HepG2 (cell line): ENCODE data around the gene ATP4A. TPM values are rescaled to one million over a fixed set of nuclear protein-coding genes. Genes with fewer than 3 reads are reported as not detected.
A peak's percentile ranks its signal among the peaks of the same experiment; 100 is the strongest.

Experiments used
- CSRNP1 ChIP-seq: sonication (generic); formaldehyde crosslinking; IDR thresholded peaks from 2 replicates; pipeline ENCODE4 v1.8.1; 2023; ENCODE audit warnings: mild to moderate bottlenecking, missing genetic modification reagents
- HIVEP1 ChIP-seq: sonication (generic); formaldehyde crosslinking; IDR thresholded peaks from 2 replicates; pipeline ENCODE4 v1.4.0; 2020; ENCODE audit warnings: mild to moderate bottlenecking, missing genetic modification reagents
- HNF1A ChIP-seq, 2 experiments: sonication (generic) in 1 of 2; formaldehyde crosslinking in 1 of 2; IDR thresholded peaks; 2 replicates each; pipeline versions ENCODE4 v1.4.0 to v1.6.1; 2016 to 2020; ENCODE audit warnings: borderline replicate concordance in 1 of 2, low read depth in 1 of 2, mild to moderate bottlenecking in 1 of 2, missing genetic modification reagents in 1 of 2
- MIER3 ChIP-seq: IDR thresholded peaks from 2 replicates; pipeline ENCODE4 v1.6.1; 2016; ENCODE audit warnings: missing compliant biosample characterization, borderline replicate concordance
- PATZ1 ChIP-seq: sonication (generic); formaldehyde crosslinking; IDR thresholded peaks from 2 replicates; pipeline ENCODE4 v1.4.0; 2020; ENCODE audit warnings: missing genetic modification reagents
- PHF8 ChIP-seq: sonication (generic); formaldehyde crosslinking; IDR thresholded peaks from 2 replicates; pipeline ENCODE4 v1.5.0; 2020; ENCODE audit warnings: missing genetic modification reagents
- RELA ChIP-seq: sonication (generic); formaldehyde crosslinking; IDR thresholded peaks from 2 replicates; pipeline ENCODE4 v1.4.0; 2020; ENCODE audit warnings: missing genetic modification reagents
- SP5 ChIP-seq: IDR thresholded peaks from 2 replicates; pipeline ENCODE4 v1.6.1; 2016; ENCODE audit warnings: low read depth, borderline replicate concordance
- SRSF4 ChIP-seq: fragments of 200-400 bp; formaldehyde crosslinking; IDR thresholded peaks from one replicate; pipeline ENCODE4 v1.6.1; 2018; ENCODE audit warnings: mild to moderate bottlenecking, low read depth, low read length, moderate library complexity; ENCODE audit not compliant: poor library complexity, severe bottlenecking
- ZNF138 ChIP-seq: sonication (generic); formaldehyde crosslinking; IDR thresholded peaks from 2 replicates; pipeline ENCODE4 v1.5.0; 2020; ENCODE audit warnings: mild to moderate bottlenecking, low read depth, missing genetic modification reagents
- ZNF710 ChIP-seq: sonication (generic); formaldehyde crosslinking; IDR thresholded peaks from 2 replicates; pipeline ENCODE4 v1.5.0; 2020; ENCODE audit warnings: mild to moderate bottlenecking, missing genetic modification reagents, borderline replicate concordance
- ZSCAN25 ChIP-seq: sonication (generic); formaldehyde crosslinking; IDR thresholded peaks from 2 replicates; pipeline ENCODE4 v1.8.0; 2022; ENCODE audit warnings: mild to moderate bottlenecking, missing genetic modification reagents
- ZSCAN31 ChIP-seq: sonication (generic); formaldehyde crosslinking; IDR thresholded peaks from 2 replicates; pipeline ENCODE4 v1.5.0; 2020; ENCODE audit warnings: low read depth, mild to moderate bottlenecking, missing genetic modification reagents
- polyA plus RNA-seq, 8 experiments: library from polyadenylated mRNA; depleted of rRNA in 3 of 8; stranded (reverse) in 7 of 8; unstranded in 1 of 8; fragments of >200 nt; fragmentation: Illumina TruSeq in 4 of 8; extraction: Trizol in 4 of 8; gene quantifications; 2 replicates each; pipeline versions ENCODE4 v1.2.1 to v1.2.3, GENCODE V29; 2011 to 2016; ENCODE audit warnings: low read depth in 4 of 8, missing spikeins in 1 of 8, mixed read lengths in 1 of 8; ENCODE audit not compliant: insufficient read depth in 1 of 8
- total RNA-seq, 5 experiments: library from RNA; depleted of rRNA; stranded (reverse); fragments of >200 nt; fragmentation: Illumina TruSeq; extraction: Trizol; gene quantifications; 2 replicates each; pipeline ENCODE4 v1.2.3, GENCODE V29; 2016; ENCODE audit warnings: low read depth in 1 of 5
- TF ChIP-seq, protein P1 (sequence below): IDR thresholded peaks from 2 replicates; pipeline ENCODE4 v1.4.0; 2020; ENCODE audit warnings: mild to moderate bottlenecking, missing genetic modification reagents

The ATP4A gene
- total and polyA plus RNA-seq, 2 of the 13 experiments (the other 11 are each of a cell fraction or from before 2014, with no cell fraction given), result 0.08 to 0.11 TPM

DNA sequence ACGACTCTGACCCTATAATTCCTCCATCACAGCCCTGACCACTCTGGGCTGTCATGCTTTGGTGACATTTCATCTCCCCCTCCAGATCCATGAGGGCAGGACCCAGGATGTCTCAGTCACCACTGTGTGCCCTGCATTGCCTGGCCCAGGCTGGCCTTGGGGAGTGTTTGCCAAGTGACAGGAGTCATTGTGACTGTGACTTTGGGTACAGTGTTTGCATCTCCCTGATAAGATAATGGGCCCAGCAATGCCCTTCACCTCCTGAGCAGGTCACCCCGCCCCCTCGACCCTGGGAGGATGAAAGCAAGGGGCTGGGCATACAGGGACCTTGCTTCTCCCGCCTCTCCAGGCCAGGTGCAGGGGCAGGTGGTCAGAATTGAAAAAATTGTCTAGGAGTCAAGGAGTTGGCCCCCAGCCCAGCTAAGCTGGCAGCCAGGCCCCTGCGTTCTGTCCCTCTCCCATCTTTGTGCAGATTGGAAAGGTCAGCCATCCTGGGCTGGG lies 5.9 kb upstream of the ATP4A start (continued):
- TF ChIP-seq HNF1A (IDR thresholded peaks at IDR 0.05; ENCODE audit: low read depth), result no peak
- TF ChIP-seq HNF1A (CRISPR knock-in tag; IDR thresholded peaks at IDR 0.05; ENCODE audit: borderline replicate concordance), result peak; percentile 87
- no peak for TF ChIP-seq MIER3 (CRISPR knock-in tag)
- no peak for TF ChIP-seq SRSF4
- TF ChIP-seq, protein P1, sequence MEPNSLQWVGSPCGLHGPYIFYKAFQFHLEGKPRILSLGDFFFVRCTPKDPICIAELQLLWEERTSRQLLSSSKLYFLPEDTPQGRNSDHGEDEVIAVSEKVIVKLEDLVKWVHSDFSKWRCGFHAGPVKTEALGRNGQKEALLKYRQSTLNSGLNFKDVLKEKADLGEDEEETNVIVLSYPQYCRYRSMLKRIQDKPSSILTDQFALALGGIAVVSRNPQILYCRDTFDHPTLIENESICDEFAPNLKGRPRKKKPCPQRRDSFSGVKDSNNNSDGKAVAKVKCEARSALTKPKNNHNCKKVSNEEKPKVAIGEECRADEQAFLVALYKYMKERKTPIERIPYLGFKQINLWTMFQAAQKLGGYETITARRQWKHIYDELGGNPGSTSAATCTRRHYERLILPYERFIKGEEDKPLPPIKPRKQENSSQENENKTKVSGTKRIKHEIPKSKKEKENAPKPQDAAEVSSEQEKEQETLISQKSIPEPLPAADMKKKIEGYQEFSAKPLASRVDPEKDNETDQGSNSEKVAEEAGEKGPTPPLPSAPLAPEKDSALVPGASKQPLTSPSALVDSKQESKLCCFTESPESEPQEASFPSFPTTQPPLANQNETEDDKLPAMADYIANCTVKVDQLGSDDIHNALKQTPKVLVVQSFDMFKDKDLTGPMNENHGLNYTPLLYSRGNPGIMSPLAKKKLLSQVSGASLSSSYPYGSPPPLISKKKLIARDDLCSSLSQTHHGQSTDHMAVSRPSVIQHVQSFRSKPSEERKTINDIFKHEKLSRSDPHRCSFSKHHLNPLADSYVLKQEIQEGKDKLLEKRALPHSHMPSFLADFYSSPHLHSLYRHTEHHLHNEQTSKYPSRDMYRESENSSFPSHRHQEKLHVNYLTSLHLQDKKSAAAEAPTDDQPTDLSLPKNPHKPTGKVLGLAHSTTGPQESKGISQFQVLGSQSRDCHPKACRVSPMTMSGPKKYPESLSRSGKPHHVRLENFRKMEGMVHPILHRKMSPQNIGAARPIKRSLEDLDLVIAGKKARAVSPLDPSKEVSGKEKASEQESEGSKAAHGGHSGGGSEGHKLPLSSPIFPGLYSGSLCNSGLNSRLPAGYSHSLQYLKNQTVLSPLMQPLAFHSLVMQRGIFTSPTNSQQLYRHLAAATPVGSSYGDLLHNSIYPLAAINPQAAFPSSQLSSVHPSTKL (CRISPR knock-in tag), result peak; percentile 82
- no peak for TF ChIP-seq HIVEP1
- TF ChIP-seq PATZ1 (CRISPR knock-in tag), result peak; percentile 82
- TF ChIP-seq ZNF138 (CRISPR knock-in tag), result no peak
- peak; percentile 32; the same call in 1 of the 2 replicates for TF ChIP-seq PHF8 (CRISPR knock-in tag)
- TF ChIP-seq RELA (CRISPR knock-in tag), result no peak
- peak; percentile 38; the same call in 1 of the 2 replicates for TF ChIP-seq ZNF710
- 0 out of 2 replicates have a peak, but pooled peaks have one; percentile 56 for TF ChIP-seq ZSCAN31
- TF ChIP-seq SP5, result peak; percentile 92
- TF ChIP-seq ZSCAN25 (CRISPR knock-in tag), result peak; percentile 52; the same call in 1 of the 2 replicates
- no peak for TF ChIP-seq CSRNP1 (CRISPR knock-in tag)
